HFF-Myc (cell line): ENCODE measurements around the gene RETREG1.

Experiments
- DNase-seq: peaks from one replicate; pipeline ENCODE4 v3.0.0-alpha.2; 2011; ENCODE audit warnings: low read depth; ENCODE audit errors: extremely low read depth
- H3K4me3 ChIP-seq: replicated peaks from 2 replicates; pipeline ENCODE4 v1.5.1; 2011; ENCODE audit warnings: low read depth, mild to moderate bottlenecking, control low read depth, low read length
- TF ChIP-seq, protein P1 (sequence below): IDR thresholded peaks from 2 replicates; pipeline ENCODE4 v1.5.1; 2012; ENCODE audit warnings: mild to moderate bottlenecking, low read depth, low read length, control low read depth; ENCODE audit errors: missing control alignments

RETREG1 gene

DNA sequence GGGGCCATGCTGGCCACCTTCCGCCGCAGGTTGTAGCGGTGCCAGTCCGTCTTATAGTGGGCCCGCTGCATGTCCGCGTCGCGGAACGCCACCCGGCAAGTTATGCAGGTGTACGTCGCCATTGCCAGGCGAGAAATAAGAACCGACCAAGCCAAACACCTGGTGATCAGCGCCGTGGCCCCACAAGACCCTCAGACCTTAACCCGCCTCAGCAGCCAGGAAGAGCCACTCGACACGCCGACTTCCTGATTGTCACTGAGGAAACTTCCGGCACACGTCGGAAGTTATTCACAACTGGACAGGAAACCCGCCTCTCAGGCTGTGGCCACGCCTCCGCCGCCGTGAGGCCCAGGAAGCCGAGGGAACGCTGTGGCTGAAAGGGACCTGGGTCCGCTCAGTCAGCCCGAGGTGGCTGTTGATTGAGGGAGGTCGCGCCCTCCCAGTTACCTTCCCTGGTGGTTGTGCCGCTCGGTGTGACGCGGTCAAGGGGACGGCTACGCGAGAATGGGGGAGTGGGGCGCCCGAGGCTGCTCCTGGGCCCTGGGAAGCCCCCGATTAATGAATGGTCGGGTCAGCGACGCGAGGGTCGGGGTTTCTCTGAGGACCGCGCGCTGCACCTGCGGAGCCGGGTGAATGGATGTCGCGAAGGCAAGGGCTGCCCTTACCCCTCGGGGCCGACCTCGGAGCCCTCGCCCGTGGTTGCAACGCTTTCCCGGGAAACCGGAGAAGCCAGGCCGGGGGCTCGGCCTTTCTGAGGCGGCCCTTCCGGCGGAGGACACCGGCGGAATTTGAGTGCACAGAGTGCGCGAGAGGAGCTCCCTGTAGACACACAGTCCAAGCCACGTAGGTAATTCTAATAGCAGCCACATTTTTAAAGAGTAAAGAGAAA is 151.0 kb downstream of the RETREG1 start, which contains the start of gene ZNF622:
Gene ZNF622 (minus strand): TSS at position 257 of the 889 bp plus-strand sequence. CDS start 135 bp downstream, at position 122.
- DNase-seq, result peak; percentile 54
- peak within 1 kb of the TSS; percentile 97 for H3K4me3 ChIP-seq
- TF ChIP-seq, protein P1, sequence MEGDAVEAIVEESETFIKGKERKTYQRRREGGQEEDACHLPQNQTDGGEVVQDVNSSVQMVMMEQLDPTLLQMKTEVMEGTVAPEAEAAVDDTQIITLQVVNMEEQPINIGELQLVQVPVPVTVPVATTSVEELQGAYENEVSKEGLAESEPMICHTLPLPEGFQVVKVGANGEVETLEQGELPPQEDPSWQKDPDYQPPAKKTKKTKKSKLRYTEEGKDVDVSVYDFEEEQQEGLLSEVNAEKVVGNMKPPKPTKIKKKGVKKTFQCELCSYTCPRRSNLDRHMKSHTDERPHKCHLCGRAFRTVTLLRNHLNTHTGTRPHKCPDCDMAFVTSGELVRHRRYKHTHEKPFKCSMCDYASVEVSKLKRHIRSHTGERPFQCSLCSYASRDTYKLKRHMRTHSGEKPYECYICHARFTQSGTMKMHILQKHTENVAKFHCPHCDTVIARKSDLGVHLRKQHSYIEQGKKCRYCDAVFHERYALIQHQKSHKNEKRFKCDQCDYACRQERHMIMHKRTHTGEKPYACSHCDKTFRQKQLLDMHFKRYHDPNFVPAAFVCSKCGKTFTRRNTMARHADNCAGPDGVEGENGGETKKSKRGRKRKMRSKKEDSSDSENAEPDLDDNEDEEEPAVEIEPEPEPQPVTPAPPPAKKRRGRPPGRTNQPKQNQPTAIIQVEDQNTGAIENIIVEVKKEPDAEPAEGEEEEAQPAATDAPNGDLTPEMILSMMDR, result no peak

DNA sequence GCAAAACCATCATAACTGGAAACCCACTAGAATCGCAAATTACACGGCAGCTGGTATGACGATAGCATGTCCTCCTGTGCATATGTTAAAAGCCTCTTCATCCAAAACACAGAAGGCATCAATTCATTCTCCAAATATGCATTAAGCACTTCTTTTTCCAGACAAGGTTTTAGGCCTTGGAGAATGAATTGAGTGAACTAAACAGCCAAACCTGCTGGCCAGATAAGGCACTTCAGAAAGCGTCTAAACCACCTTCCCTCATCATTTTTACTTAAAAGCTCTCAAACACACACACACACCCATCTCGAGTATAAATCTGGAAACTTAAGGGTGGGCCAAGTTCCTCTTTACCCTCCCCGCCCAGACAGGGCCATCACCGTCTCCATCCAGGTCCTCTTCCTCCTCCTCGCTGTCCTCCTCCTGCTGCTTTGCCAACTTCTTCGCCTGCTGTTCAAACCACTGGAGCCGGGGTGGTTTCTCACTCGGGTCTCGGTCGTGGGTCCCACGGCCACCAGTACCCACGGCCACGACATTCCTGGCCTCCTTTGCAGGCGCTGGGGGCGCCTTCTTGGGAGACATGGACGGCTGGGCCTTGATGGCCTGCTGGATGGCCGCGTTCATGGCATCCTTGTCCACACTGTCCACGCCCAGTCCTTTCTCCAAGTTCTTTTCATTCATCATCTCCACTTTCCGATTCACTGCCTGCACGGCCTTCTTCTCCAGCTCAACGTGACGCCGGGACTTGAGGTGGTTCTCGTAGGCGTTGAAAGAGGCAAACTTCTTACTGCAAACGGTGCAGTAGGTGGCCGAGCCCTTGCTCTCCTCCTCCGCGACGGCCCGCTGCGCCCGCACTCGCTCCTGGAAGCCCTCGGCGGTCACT is 151.9 kb downstream of the RETREG1 start:
- no peak for DNase-seq
- H3K4me3 ChIP-seq, result peak overlapping the region; percentile 97
- TF ChIP-seq, protein P1, result no peak

DNA sequence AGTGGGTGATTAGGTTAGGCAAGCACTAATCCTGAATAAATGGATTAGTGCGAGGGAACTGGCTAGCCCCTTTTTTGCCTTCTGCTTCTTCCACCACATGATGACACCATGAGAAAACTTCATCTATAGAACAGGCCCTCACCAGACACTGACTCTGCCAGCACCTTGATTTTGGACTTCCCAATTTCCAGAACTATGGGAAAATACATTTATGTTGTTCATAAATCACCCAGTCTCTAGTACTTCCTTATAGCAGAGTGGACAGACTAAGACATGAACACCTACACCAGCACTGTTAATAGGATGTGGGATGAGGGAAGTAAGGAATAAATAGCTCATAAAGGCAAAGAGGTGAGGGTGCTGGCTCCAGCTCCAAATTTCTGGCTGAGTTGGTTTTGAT is 152.6 kb downstream of the RETREG1 start:
- peak overlapping the region; percentile 97 for H3K4me3 ChIP-seq
- no peak for DNase-seq
- TF ChIP-seq, protein P1, result no peak

DNA sequence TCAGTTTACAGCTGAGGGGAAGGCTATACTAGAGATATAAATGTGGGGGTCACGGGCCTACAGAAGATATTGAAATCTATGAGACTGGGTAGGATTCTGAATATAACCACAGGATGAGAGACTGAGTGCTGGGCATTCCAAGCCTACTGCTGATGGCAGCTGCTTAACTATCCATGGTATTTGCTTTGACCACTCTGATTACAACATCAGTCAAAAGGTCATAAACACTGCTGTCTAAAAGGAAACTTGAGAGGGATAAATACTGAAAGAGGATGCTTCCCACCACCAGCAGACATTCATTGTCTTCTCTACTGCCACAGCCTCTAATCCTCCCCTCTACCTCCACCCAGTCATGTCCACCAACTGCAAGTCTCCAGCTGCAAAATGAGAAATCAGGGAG is 155.0 kb downstream of the RETREG1 start:
- TF ChIP-seq, protein P1, result no peak
- H3K4me3 ChIP-seq, result no peak overlapping the region
- DNase-seq, result peak; percentile 40

DNA sequence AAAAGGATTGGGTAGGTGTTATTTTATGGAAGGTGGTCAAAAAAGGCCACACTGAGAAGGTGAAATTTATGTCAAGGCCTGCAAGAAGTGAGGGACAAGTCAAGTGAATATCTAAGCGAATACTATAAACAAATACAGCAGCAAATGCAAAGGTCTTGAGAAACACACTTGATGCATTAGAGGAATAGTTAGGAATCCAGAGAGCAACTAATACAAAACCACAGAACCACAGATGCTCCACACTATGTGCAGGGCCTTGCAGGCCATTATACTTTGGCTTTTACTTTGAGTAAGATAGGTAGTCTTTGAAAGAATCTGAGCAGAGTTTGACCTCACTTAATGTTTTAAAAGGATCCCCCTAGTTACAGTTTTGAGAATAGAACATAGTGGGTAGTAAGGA is 155.8 kb downstream of the RETREG1 start:
- H3K4me3 ChIP-seq, result no peak overlapping the region
- DNase-seq, result no peak
- TF ChIP-seq, protein P1, result no peak

DNA sequence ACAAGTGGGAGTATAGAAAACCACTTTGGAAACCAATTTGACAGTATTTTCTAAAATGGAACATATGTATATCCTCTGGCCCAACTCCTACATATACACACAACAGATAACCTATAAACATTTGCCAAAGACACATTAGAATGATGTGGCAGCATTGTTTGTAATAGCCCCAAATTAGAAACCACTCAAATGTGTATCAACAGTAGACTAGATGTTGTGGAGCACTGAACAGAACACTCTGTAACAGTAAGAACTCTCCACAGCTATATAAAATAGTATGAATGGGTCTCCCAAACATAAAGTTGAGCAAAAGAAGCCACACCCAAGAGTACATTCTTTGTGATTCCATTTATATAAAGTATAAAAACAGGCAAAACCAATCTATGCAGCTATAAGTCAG is 157.3 kb downstream of the RETREG1 start:
- H3K4me3 ChIP-seq, result no peak overlapping the region
- no peak for DNase-seq
- TF ChIP-seq, protein P1, result no peak
